Hindlimb muscle (tissue), 1 donor: Measurements from ENCODE around the gene CHST15. TPM values are rescaled to one million over a fixed set of nuclear protein-coding genes. Genes with fewer than 3 reads are reported as not detected.

Experiments
- DNase-seq: peaks from one replicate; pipeline ENCODE4 v3.0.0-alpha.2; 2013
- polyA plus RNA-seq: library from polyadenylated mRNA; unstranded; fragments of 120-200 nt; gene quantifications from one replicate; pipeline ENCODE4 v1.2.1, GENCODE V29; 2013; ENCODE audit not compliant: insufficient read length

Gene CHST15, protein sequence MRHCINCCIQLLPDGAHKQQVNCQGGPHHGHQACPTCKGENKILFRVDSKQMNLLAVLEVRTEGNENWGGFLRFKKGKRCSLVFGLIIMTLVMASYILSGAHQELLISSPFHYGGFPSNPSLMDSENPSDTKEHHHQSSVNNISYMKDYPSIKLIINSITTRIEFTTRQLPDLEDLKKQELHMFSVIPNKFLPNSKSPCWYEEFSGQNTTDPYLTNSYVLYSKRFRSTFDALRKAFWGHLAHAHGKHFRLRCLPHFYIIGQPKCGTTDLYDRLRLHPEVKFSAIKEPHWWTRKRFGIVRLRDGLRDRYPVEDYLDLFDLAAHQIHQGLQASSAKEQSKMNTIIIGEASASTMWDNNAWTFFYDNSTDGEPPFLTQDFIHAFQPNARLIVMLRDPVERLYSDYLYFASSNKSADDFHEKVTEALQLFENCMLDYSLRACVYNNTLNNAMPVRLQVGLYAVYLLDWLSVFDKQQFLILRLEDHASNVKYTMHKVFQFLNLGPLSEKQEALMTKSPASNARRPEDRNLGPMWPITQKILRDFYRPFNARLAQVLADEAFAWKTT
- 15.3 TPM for polyA plus RNA-seq

DNA sequence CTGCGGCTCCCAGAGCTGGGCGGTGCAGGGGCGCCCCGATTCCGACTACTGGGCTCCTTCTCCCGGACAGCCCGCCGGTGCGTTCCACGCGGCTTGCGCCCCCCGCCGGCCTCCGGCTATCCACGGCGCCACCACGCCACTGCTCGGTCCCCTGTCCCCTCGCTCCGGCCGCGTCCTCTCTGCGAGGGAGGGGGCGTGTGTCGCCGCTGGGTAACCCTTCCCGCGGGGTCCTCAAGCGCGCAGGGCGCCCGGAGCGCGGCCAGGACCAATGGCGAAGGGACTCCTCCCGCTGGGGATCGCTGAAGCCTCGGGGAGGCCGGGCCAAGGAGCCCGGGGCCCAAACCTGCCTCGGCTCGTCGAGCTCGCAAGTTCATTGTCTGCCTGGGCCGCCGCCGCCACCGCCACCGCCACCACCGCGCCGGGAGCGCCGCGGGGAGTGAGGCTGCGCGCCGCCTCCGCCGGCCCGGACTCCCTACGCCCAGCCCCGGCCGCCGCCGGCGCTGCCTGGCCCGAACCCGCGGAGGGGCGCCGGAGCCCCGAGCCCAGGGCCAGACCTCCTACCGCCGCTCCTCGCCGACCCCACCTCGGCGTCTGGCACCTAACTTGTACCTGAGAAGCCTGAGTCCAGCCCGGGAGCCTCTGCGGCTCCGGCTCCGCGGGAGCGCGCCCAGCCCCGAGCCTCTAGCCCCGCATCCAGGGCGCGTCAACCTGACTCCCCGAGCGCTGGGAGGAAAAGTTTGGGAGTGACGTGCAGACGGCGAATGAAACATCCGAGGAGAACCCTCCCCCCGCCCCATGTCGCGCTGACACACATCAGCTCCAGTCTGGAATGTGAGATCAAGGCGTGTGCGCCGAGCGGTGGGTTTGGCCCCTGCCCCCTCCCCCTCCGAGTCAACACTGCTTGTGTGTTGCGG is at the start of gene CHST15:
Gene CHST15 (minus strand): TSS at position 739 of the 914 bp plus-strand sequence. CDS start 47,386 bp downstream, outside the sequence.
- DNase-seq = peak; percentile 64

DNA sequence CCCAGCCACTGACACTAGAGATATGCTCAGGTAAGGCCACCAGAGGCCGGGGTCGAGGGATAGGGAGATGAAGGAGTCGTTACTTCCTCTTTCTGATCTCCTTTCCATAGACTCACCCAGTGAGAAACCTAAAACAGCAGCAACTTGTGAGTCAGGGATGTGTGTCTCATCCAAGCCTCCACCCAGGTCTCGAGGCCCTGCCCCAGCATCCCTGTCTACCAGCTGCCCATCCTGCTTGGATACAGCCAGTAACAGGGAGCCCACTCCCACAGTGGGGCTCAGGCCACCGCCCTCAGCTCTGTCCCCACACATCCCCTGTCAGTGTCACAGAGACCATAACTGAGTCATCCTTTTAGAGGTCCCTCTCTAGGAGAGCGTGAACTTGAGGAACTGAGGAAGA is 49.6 kb upstream of the CHST15 start:
- DNase-seq = no peak

DNA sequence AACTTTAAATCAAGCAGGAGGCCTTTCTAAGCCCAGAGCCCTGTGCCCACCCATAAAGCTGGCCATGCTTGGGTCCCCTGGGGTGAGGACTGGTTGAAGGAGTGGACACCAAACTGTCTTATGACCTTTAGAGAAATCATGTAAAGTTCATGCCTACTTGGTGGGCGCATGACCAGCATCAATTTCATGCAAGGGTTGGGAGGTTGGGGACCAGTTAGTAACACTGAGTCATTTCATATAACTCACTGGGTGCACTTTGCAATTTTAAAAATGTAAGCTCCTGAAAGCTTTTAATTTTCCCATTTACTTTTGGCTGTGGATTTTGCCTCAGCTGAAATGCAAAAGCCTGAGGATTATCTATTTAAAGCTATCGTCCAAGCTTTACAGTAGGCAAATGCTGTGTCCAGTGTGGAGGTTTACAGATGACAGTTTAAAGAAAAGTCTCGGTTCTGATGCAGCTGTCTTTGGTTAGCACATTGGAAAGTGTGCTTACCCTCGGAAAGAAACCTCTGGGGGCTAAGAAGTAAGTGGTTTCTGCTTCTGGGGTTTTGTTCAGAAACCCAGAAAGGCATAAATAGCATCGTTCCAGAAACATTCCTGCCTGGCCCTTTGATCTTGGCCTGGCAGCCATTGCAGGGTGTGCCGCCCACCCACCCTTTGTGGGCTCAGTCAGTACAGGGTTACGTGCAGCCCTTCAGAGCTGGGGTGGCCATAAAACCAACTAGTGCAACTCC is 48.8 kb upstream of the CHST15 start:
- DNase-seq = no peak

DNA sequence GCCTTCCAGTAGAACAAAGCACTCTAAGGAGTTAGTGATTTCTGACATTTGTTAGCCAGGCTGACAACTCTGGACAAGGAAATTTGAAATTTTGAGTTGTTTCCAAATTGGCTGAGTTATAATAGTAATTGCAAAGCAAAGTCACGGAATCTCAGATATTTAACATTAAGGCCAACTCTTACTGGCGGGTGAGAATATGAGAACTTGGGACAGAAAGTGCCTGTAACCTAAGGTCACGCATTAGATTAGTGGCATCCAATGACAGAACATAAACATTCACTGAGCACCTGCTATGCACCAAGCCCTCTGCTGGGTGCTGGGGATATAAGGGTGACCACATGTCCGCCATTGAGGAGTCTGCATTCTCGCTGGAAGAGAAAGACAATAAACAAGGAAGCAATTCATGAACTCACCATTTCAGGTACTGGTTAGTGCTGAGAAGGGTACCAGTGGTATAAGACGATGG is 45.5 kb upstream of the CHST15 start:
- DNase-seq = no peak

DNA sequence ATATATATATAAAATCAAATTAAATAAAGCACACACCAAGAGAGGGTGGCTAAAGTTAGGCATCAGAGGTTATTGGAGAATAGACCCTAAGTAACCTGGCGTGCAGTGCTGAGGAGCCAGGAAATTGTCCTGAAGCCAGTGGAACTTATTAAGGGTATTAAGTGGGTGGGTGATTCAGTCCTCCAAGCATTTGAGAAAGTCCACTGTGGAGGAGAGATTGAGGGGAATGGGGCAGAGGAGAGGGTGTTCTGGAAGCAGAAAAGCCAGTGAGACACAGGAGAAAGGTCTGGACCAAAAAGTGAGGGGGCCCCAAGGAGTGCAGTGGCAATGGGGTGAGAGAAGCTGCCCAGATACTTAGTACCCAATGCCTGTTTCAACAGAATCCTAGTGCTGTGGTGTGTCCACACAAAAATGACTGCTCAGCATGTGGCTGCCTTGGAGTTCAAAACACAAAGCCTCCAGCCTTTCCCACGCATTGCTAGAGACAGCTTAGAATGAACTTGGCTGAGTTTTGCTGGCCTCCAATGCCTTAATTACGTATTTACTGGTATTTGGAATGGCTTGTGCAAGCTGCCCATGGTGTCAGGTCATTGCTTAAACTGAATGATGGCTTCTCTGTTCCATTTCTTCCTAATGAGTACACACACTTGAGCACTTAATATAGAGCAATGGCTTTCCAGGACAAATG is 44.9 kb upstream of the CHST15 start:
- DNase-seq = no peak

DNA sequence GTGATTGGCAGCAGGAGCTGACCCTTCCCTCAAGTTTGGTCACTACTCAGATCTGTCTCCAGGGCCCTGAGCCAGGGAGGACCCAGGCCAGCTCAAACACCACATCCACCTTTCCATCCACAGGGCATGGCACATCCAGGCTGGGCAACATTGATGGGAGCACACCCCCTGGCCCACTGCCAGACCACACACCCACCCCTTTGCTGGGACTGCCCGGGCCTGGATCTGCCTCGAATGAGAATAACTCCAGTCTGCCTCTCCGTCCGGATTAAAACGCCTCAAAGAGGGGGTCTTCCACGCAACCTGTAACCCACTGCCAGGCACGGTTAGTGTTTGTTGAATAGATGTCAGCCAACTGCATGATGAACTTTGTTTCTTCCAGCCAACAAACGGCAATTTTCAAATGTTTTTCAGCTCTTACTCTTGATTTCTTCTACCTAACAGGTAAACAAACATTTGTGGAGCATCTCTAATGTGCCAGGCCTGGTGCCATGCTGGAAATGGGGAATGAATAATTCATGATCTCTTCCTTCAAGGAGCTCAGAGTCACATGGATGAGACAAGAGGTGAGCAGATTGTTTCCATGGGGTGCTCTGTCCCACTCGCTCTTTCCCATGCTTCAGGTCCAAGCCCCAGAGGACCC is 41.0 kb upstream of the CHST15 start:
- DNase-seq = no peak

DNA sequence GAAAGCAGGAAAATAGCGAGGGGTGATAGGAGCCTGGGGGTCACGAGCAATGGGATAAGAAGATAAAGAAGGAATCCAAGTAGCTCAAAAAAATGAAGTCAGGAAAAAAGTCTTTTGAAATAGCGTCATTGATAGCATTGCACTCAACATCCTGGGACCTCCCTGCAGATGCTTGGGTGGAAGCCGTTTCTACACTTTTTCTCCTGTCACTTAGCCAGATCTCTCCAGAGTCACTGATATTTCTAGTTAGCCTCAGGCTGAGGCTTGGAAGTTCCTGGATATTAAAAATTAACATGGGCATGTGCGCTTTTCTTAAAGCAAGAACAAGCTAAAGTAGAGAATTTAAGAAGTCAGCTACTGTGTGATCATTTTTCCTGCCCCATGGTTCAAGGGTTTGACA is 39.5 kb upstream of the CHST15 start:
- DNase-seq = no peak

DNA sequence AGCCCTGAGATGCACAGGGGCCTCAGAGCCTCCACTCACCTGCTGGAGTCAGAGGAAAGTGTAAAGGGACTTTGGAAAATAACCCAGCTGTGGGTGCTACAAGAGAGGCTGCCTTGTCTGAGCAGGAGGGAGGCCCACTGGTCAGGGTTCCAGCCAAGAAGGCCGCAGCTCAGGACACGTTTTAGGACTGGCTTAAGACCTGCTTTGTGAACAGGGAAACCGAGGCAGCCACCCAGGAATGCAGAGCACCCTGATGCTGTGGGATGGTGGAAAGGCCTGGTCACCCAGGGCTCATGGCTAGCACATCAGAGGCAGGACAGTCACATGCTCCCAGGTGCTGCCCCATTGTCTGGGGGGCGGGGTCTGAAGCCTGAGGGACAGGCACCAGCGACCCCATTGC is 38.9 kb upstream of the CHST15 start:
- DNase-seq = no peak

DNA sequence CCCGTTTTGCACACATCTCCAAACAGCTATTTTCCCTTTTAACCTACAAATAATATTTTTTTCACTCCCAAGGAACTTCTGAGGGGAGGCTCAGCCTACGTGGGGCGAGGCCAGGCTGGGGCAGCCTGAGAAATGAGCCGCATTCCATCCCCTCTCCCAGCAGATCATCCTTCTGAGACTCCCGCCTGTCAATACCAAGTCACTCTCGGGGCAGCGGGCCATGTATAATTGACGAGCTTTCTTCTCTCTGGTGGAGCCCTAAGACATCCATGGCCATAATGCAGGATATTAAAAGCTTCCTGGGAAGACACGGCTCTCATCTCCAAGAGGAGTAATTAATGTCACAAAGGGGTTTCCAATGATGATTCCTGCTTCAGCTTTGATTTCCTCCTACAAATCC is 37.8 kb upstream of the CHST15 start:
- DNase-seq = no peak

DNA sequence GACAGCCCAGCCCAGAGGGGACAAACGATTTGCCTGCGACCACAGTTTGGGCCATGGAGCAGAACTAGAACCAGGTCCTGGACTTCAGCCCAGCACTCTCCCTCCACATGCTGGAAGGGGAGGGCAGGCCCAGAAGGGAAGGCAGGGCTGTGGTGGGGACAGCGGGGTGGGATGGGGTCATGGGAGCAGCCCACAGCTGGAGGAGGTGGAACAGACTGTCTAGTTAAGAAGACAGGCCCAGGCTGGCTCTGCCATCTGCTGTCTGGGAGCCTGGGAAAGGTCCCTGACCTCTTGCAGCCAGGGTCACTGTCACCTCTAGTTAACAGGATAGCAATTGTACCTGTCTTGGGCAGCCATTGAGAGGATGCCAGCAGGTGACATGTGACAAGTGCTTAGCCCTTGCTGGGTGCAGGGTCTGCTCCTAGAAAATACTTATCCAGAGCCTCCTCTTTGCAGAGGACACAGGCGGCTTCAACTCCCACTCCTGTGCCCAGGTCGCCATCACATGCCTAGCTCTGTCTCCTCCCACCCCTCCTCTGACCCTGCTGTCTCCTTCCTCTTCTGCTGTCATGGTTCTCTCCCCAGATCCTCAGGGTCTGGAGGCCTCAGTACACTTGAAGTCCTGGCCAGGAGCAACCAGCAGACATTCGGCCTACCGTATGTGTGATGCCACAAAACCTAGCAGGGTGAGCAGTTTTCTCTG is 37.0 kb upstream of the CHST15 start:
- DNase-seq = no peak

DNA sequence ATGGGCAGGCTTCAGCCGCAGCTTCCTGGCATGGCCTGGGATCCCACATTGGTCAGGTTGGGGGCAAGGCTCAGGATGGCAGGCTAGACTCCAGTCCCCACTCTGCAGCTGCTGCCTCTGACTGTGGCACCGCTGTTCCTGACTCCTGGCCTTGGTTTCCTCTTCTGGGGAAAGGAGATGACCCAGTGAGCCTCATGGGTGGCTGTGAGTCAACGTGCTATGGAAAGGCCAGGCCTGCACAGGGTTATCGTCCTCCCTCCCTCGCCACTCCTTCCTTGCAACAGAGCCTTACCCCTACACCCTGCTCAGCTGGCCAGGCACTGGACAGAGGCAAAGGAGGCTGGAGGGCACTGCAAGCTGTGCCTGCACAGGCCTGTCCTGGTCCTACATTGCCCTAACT is 36.1 kb upstream of the CHST15 start:
- DNase-seq = no peak

DNA sequence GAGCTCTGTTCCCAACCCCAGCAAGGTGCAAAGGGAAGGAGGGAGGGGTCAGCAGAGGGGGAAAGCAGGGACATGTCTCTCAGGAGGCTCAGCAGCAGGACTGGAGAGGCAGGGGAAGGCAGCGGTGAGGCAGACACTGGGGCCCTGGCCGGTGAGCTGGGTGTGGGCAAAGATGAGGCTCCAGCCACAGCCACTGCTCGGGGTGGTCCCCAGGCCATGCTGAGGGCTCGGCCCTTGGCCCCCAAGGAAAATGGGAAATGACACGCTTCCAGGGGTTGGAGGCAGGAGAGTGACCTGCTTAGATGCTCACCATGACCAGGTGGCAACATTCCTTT is 35.4 kb upstream of the CHST15 start:
- no peak for DNase-seq

DNA sequence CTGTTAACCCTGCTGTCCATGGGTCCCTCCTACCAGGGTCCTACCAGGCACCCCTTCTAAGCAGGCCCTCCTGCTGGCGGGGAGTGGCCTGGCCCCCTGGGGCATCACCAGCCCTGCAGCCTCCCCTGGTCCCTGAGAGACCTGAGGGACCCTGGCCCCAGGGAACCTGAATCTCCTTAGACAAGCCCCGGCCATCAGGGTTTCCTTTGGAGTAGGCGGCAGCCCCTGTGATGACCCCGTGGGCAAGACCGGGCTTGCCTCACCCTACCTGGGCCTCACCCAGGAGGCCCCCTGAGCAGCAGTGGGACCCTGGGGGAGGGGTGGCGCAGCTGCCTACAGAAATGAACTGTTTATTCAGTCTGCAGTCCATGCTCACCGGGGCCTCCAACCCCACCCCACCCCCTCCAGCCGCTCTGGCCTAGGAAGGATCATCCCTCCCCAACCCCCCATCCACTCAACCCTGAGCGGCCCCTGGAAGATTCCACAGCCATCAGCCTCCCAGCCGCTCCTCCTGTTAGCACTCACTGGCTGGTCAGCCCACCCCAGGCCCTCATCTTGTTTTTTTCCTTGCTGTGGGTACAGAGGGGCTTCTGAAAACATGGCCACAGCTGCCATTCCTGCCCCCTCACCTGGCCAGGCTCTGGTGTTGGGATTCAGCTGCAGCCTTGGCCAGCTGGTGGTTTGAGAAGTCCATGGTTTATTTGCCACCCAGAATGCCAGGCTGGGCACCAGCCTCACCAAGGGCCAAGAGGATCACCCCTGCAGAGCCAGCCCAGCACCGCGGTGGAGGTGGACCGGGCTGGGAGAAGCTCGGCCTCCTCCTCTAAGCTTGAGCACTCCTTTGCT is 34.8 kb upstream of the CHST15 start:
- no peak for DNase-seq

DNA sequence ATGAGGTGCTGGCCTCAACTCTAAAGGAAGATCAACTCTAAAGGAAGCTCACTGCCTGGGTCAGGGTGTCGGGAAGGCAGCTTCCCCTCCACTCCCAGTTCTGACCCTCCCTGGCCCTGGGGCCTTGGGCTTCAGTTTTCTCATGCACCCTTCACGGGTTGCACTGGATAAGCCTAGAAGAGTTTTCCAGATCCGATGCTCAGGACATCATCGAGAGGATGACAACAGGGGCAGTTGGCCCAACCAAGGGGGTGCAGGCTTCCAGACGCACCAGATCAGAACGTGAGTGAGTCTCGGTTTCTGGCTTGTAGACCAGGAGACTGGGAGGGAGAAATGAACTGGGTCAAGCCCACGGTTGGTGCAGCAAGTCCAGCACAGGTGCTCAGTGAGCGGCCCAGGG is 34.2 kb upstream of the CHST15 start:
- DNase-seq = no peak

DNA sequence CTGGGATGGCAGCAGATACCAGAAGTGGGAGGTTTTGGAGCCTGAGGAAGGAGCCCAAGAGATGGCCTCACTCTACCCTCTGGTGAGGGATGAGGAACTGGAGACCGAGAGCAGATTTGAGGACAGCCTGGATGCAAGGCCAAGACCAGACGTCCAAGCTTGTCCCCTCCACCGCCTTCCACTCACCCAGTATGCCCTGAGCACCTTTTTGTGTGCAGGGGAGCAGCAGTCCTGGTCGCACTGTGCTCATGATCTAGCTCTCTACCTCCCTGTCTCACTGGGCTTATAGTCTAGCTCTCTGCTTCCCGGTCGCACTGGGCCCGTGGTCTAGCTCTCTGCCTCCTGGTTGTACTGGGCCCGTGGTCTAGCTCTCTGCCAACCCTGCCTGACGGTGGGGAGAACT is 33.6 kb upstream of the CHST15 start:
- no peak for DNase-seq

DNA sequence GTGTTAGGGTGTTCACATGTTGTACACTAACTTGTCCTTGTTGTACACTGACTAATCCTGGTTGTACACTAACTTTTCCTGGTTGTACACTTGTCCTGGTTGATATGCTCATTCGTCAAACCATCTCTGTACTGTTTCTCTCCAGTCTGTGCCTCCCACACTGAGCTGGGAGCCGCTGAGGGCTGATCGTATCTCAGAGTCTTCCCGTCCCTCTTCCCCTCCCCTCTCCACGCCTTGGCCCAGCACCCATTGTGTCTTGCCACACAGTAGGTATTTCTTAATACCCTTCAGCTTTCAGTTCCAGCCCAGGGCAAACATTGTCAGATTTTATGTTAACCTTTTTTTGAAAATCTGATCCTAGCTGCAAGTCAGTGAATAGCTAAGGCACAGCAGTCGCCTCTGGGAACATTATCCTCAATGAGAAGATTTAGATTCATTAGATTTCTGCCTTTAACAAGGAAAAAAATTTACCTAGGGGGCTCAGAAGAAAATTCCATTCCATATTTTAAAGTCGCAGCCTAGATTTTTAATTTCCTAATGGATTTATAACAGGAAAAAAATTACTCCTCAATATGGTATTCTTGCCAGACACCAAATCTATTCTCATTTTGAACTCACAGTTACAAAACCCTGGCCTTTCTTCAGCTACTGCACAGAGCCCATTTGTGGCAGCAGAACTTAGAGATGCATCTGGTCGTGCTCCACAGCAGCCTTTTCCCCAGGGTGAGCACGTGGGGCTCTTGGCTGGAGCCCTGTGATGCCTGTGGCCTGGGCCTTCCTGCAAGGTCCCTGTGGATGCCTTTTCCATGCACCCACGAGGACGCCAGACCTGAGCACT is 33.0 kb upstream of the CHST15 start:
- DNase-seq = no peak

DNA sequence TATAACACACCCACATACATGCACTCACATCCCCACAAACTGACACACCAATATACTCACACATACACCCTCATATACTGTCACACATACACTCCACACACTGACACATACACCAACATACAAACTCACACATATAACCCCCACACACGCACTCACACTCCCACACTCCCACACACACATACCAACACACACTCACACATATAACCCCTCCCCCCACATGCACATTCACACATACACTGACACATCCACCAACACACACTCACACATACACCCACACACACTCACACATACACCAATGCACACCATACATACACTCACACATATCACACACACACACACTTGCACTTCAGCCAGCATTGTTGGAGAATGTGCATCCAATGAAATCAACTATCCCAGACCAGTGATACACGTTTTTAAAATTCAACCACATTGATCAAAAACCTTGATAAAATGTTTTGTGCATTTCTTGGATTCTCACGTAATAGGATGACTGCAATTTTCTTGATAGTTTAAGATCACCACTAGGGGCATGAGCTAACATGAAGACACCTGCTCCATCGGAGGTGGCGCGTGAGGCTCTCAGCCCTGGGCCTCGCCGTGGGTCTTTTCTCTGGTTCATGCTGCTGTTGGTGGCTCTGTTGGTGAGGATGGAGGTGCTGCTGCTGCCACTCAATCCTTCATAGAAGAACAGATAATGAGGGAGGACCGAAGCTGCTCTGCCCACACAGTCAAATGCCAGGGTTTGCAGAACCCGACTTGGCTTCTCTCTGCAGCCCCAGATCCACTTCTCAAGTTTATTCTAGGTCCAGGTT is 32.1 kb upstream of the CHST15 start:
- no peak for DNase-seq

DNA sequence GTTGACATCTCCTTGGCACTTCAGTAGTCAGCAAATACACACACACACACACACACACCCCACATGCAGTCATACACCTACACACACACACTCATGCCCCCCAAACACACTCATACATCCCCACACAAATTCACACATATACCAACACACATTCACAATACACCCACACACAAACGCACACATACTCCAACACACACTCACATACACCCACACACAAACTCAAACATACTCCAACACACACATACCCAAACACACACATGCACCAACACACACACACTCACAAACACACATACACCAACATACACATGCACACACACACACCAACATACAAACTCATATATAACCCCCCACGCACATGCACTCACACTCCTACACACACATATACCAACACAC is 31.4 kb upstream of the CHST15 start:
- no peak for DNase-seq
